ENCODE measurements around the gene OR2T11. TPM values are rescaled to one million over a fixed set of nuclear protein-coding genes. Genes with fewer than 3 reads are reported as not detected.

OR2T11 gene
- total RNA-seq, 1 experiment from 2014 or later: not detected

GRCh38 chr1:248597589-248597988 is 37.3 kb downstream of the OR2T11 start, which contains the start of gene OR2T10:
OR2T10 (minus strand) TSS chr1:248597700; CDS start chr1:248593768, 3,932 bp downstream.
- Mint-ChIP-seq H3K36me3 (ENCODE audit: insufficient read depth, unreplicated experiment) (no peaks in the 10 kb centered on the region), H3K4me3 (ENCODE audit: unreplicated experiment) (no peak within 1 kb of the TSS), H3K9me3 (ENCODE audit: unreplicated experiment) (peaks cover 8% of the 10 kb centered on the region), H3K27ac (ENCODE audit: low read depth, unreplicated experiment) (peak within 1 kb of the TSS; percentile 34), H3K4me1 (ENCODE audit: insufficient read depth, unreplicated experiment) (peaks cover 11% of the 10 kb centered on the region), H3K27me3 (ENCODE audit: insufficient read depth, unreplicated experiment) (no peaks in the 10 kb centered on the region)
- DNase-seq (ENCODE audit: unreplicated experiment): no peak
- ChIA-PET POLR2A (no interaction called here), CTCF (no interaction called here)
- intact Hi-C loops (cut with micrococcal nuclease): no loop called here
- TF ChIP-seq, protein P1, sequence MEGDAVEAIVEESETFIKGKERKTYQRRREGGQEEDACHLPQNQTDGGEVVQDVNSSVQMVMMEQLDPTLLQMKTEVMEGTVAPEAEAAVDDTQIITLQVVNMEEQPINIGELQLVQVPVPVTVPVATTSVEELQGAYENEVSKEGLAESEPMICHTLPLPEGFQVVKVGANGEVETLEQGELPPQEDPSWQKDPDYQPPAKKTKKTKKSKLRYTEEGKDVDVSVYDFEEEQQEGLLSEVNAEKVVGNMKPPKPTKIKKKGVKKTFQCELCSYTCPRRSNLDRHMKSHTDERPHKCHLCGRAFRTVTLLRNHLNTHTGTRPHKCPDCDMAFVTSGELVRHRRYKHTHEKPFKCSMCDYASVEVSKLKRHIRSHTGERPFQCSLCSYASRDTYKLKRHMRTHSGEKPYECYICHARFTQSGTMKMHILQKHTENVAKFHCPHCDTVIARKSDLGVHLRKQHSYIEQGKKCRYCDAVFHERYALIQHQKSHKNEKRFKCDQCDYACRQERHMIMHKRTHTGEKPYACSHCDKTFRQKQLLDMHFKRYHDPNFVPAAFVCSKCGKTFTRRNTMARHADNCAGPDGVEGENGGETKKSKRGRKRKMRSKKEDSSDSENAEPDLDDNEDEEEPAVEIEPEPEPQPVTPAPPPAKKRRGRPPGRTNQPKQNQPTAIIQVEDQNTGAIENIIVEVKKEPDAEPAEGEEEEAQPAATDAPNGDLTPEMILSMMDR (IDR thresholded peaks at IDR 0.05; ENCODE audit: unreplicated experiment): no peak
- BruUV-seq (replicated peaks): no TSS peak

GRCh38 chr1:248596615-248597014 is 38.3 kb downstream of the OR2T11 start:
- H3K27ac Mint-ChIP-seq (ENCODE audit: low read depth, unreplicated experiment): peak overlapping the region; percentile 34
- peaks cover 11% of the 10 kb centered on the region for H3K4me1 Mint-ChIP-seq (ENCODE audit: insufficient read depth, unreplicated experiment)
- ChIA-PET POLR2A (interaction anchor here (0.6 to 0.7 kb wide), 2 partner anchors 8 to 17 kb away, joined by 3 to 4 read pairs; no protein-coding TSS in a partner anchor), CTCF (interaction anchor here (0.6 to 0.9 kb wide), 2 partner anchors 17 to 26 kb away, joined by 3 read pairs; no protein-coding TSS in a partner anchor)
- no peak for DNase-seq (ENCODE audit: unreplicated experiment)
- no peaks in the 10 kb centered on the region for H3K9me3 Mint-ChIP-seq (ENCODE audit: unreplicated experiment)
- H3K36me3 Mint-ChIP-seq (ENCODE audit: insufficient read depth, unreplicated experiment): no peaks in the 10 kb centered on the region
- TF ChIP-seq, protein P1 (IDR thresholded peaks at IDR 0.05; ENCODE audit: unreplicated experiment): no peak
- no peaks in the 10 kb centered on the region for H3K27me3 Mint-ChIP-seq (ENCODE audit: insufficient read depth, unreplicated experiment)
- no TSS peak for BruUV-seq (replicated peaks)
- no peak overlapping the region for H3K4me3 Mint-ChIP-seq (ENCODE audit: unreplicated experiment)
- intact Hi-C loops (cut with micrococcal nuclease): no loop called here

GRCh38 chr1:248593226-248593625 is 41.7 kb downstream of the OR2T11 start:
- intact Hi-C loops (cut with micrococcal nuclease): no loop called here
- no peak for DNase-seq (ENCODE audit: unreplicated experiment)
- H3K9me3 Mint-ChIP-seq (ENCODE audit: unreplicated experiment): no peaks in the 10 kb centered on the region
- H3K27ac Mint-ChIP-seq (ENCODE audit: low read depth, unreplicated experiment): no peak overlapping the region
- H3K4me3 Mint-ChIP-seq (ENCODE audit: unreplicated experiment): no peak overlapping the region
- H3K36me3 Mint-ChIP-seq (ENCODE audit: insufficient read depth, unreplicated experiment): no peaks in the 10 kb centered on the region
- peaks cover 11% of the 10 kb centered on the region for H3K4me1 Mint-ChIP-seq (ENCODE audit: insufficient read depth, unreplicated experiment)
- no TSS peak for BruUV-seq (replicated peaks)
- TF ChIP-seq, protein P1 (IDR thresholded peaks at IDR 0.05; ENCODE audit: unreplicated experiment): no peak
- no peaks in the 10 kb centered on the region for H3K27me3 Mint-ChIP-seq (ENCODE audit: insufficient read depth, unreplicated experiment)
- ChIA-PET CTCF (interaction anchor here (0.8 to 1.4 kb wide), 2 partner anchors 9 to 583 kb away, joined by 3 read pairs; no protein-coding TSS in a partner anchor), POLR2A (no interaction called here)

GRCh38 chr1:248592655-248593054 is 42.2 kb downstream of the OR2T11 start:
- H3K4me3 Mint-ChIP-seq (ENCODE audit: unreplicated experiment): no peak overlapping the region
- no peak for DNase-seq (ENCODE audit: unreplicated experiment)
- H3K27me3 Mint-ChIP-seq (ENCODE audit: insufficient read depth, unreplicated experiment): no peaks in the 10 kb centered on the region
- ChIA-PET CTCF (interaction anchor here (0.8 kb wide), 1 partner anchor 583 kb away, joined by 3 read pairs; no protein-coding TSS in a partner anchor), POLR2A (no interaction called here)
- H3K36me3 Mint-ChIP-seq (ENCODE audit: insufficient read depth, unreplicated experiment): no peaks in the 10 kb centered on the region
- H3K9me3 Mint-ChIP-seq (ENCODE audit: unreplicated experiment): no peaks in the 10 kb centered on the region
- no peak overlapping the region for H3K27ac Mint-ChIP-seq (ENCODE audit: low read depth, unreplicated experiment)
- H3K4me1 Mint-ChIP-seq (ENCODE audit: insufficient read depth, unreplicated experiment): peaks cover 11% of the 10 kb centered on the region
- intact Hi-C loops (cut with micrococcal nuclease): no loop called here
- TF ChIP-seq, protein P1 (IDR thresholded peaks at IDR 0.05; ENCODE audit: unreplicated experiment): no peak
- no TSS peak for BruUV-seq (replicated peaks)

Data from MCF 10A (cell line).